T47D (cell line): ENCODE results near the gene HSD3B2.

Experiments
- DNase-seq, 2 experiments: peaks; one replicate each; pipeline versions ENCODE4 v3.0.0 to v3.0.0-alpha.2; 2011 to 2012; ENCODE audit warnings: low read depth in 1 of 2, low spot score in 1 of 2
- JUND ChIP-seq: IDR thresholded peaks from 2 replicates; pipeline ENCODE4 v1.6.1; 2012; ENCODE audit warnings: low read depth
- in situ Hi-C: cut with HindIII; loops from 2 replicates; pipeline ENCODE4 v1.10.0; 2016; ENCODE audit warnings: low sequenced_read_pairs, low pct_unique_long_range_greater_than_20kb

The HSD3B2 gene

GRCh38 chr1:119380304-119380703 is 34.6 kb upstream of the HSD3B2 start:
- DNase-seq: no peak
- in situ Hi-C loops: no loop called here
- TF ChIP-seq JUND: no peak

DNA sequence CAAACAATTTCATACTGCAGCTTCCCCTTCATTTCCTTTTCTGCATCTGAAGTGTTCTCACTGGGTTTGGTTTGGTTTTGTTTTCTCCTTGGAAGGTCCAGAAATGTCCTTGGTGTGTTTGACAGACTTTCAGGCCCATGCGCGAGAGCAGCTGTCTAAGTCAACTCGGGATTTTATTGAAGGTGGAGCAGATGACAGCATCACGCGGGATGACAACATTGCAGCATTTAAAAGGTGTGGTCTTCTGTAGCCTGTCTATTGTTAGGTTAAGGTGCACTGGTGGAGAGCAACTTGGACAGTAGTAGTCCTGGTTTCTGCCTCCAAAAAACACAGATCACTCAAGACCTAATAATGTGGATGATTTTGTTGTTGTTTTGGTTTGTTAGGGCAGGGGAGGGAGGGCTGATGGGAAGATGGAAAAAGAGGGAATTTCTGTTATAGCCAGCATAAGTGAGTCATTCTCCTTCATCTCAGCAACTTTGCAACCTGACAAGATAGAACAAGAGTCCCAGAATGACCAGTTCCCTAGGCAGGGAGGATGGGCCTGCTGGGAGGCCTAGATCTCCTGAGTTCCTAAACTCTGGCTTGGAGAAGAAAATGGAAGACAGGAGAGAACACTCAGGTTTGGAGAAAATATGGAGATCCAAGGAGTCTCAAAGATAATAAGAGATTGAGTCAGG is 33.8 kb upstream of the HSD3B2 start:
- no peak for TF ChIP-seq JUND
- no peak for DNase-seq
- in situ Hi-C loops: no loop called here

DNA sequence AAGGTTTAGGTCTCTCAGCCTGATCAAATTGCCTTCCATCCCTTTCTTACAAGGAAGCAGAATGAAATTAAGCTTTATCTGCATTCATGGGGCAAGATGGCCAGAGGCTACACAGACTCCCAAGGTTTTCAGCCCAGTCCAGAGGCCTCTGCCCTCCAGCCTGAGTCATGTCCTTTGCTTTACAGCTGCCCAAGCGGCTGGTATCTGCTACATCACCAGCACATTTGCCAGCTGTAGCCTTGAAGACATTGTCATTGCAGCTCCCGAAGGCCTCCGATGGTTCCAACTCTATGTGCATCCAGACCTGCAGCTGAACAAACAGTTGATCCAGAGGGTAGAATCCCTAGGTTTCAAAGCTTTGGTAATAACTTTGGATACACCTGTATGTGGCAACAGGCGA is 30.4 kb upstream of the HSD3B2 start:
- DNase-seq: no peak
- in situ Hi-C loops: no loop called here
- no peak for TF ChIP-seq JUND

DNA sequence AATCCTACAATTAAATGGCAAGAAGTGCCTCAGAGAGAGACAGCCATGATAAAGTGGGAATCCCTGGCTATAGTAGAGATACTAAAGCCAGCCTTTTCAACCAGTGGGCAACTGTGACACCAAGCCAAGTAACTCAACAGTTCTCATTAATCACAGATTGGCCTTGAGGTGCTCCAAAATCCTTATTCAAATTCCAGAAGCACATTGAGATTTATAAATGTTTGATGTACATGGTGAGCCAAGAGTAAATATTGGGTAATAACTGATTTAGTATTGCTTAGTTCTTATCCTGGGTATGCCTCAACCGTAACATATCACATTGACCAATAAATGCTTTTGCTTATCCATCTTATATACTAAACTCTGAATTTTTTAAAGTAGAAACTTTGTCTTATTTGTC is 29.3 kb upstream of the HSD3B2 start:
- TF ChIP-seq JUND: no peak
- in situ Hi-C loops: no loop called here
- no peak for DNase-seq

- no peak for TF ChIP-seq JUND
- in situ Hi-C loops: no loop called here
- no peak for DNase-seq
Measured at GRCh38 chr1:119387858-119388257, 27.1 kb upstream of the HSD3B2 start.

DNA sequence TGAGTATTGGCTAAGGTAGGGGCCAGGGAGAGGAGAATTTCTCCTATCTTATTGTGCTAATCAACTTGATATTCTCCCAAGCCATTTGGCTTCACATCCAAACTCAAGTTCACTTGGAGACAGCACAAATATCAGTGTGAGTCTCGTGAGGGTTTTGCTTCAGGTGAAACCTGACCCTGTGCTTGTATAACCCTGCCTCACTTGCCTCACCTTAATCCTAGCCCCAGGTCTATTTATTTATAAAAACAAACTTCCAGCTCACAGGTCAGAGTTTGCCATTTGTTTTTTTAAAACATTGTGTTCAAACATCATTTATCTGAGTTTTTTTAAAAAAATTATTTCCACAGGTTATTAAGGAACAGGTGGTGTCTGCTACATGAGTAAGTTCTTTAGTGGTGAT is 26.5 kb upstream of the HSD3B2 start:
- peak in 1 of 2 experiments; percentile 46 for DNase-seq
- TF ChIP-seq JUND: no peak
- in situ Hi-C loops: no loop called here

DNA sequence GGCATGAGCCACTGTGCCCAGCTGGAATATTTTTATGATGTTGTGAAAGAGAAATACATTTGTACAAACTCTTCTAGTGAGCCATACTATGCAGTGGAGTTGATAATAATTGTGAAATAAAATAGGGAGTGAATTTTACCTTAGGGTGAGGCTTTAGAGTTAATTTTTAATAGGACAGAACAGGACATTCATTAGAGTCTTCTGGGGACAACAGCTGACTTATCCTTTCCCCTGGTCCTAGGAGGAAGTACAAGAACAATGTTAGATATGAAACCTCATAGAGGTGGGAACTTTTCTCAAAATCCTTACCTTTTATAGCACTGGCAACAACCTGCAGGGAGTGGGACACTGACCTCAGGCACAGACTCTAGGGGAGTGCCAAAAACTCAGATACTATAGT is 24.4 kb upstream of the HSD3B2 start:
- TF ChIP-seq JUND: no peak
- in situ Hi-C loops: no loop called here
- no peak for DNase-seq

DNA sequence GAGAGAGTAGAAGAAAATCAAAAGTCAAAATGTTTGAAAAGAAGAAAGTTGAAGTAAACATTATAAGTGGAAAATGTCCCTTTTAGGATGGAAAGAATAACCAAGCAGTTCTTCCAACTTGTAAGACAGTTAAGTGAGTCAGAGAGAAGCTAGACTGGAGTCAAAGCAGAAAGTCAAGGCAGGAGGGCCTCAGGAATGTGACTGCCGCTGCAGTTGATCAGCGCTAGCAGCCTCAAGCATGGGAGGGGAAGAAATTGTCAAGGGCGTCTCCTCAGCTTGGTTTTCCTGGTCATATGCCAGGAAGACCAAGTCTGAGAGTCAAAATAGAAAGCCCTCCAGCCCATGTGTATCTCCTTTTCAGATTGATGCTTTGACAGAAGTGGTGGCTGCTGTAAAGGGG is 23.2 kb upstream of the HSD3B2 start:
- in situ Hi-C loops: no loop called here
- no peak for TF ChIP-seq JUND
- no peak for DNase-seq

GRCh38 chr1:119394085-119394484 is 20.9 kb upstream of the HSD3B2 start:
- in situ Hi-C loops: no loop called here
- DNase-seq: no peak
- TF ChIP-seq JUND: no peak

GRCh38 chr1:119396982-119397381 is 18.0 kb upstream of the HSD3B2 start:
- TF ChIP-seq JUND: no peak
- in situ Hi-C loops: no loop called here
- no peak for DNase-seq

DNA sequence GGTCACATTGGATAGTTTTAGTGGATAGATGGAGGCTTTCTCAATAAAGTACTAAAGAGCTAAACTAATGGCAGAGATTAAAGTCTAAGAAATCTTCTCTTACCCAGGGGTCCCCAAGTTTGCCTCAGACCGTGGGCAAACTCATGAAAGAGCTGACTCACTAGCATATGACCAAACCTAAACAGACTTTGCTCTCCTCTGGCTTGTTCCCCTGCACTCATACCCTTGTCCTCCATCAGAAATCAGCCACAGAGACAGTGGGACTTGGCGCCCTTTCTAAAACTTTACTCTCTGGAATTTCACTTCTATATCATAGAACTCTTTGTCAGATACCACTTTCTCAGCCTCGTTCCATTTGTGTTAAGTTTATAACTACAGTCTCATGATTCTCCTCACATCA is 17.0 kb upstream of the HSD3B2 start:
- in situ Hi-C loops: no loop called here
- no peak for DNase-seq
- no peak for TF ChIP-seq JUND

GRCh38 chr1:119404736-119405135 is 10.2 kb upstream of the HSD3B2 start:
- no peak for TF ChIP-seq JUND
- DNase-seq: no peak
- in situ Hi-C loops: no loop called here

DNA sequence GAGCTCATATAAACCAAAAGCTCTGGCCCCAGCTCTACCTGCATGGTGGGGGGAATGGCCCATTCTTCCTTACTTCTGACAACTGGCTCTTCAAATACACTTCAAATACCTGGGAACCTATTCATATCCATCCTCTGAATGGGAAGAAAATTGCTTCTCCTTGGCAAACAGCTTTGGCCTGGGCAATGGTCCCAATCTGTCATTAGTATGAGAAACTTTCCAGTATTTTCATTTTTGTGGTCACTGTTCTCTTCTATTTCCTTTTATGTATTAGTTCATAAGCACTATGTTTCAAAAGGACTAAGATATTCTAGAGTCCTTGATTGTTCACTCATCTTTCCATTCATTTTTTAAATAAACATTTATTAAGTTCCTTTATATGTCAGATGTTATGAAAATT is 5.2 kb upstream of the HSD3B2 start:
- no peak for TF ChIP-seq JUND
- in situ Hi-C loops: no loop called here
- DNase-seq: no peak

DNA sequence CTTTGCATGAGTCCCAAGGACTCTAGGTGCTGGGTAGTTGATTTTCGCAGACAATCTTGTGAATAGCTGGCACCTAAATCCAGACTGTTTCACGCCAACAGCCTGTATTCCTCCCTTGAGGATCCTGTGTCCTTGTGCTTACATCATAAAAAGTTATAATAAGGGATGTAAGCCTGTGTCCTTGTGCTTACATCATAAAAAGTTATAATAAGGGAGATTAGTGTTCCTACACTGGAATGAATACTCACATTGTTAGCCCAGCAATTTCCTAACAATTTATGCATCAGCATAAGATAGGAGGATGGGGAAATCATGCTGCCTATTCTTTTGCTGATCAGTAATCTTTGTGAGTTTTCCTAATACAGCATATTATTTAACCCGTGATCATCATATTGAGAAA is 4.0 kb upstream of the HSD3B2 start:
- in situ Hi-C loops: no loop called here
- no peak for TF ChIP-seq JUND
- no peak for DNase-seq
